IMR-90 (cell line): ENCODE results near the gene PRIMA1. TPM values are rescaled to one million over a fixed set of nuclear protein-coding genes. Genes with fewer than 3 reads are reported as not detected.

Experiments used
- ATAC-seq: fragments of 200-7000 bp; cut with Tn5 transposase; 2 replicates; pipeline ENCODE4 v1.9.1; 2020; ENCODE audit warnings: low read depth, mild to moderate bottlenecking, moderate library complexity
- BruUV-seq: library from RNA; stranded (reverse); fragments of 400-500 nt; replicated peaks from 2 replicates; lab custom pipeline; 2021; lab: Mats Ljungman, UMichigan
- CTCF ChIA-PET: fragments of 300-600 bp; formaldehyde crosslinking; extraction: SDS; loops from one replicate; lab custom pipeline; 2021; ENCODE audit warnings: antibody characterized with exemption; lab: Yijun Ruan, JAX
- POLR2A ChIA-PET: fragments of 300-600 bp; sonication (Branson Sonifier 250); formaldehyde crosslinking; loops from one replicate; lab custom pipeline; 2022; ENCODE audit warnings: antibody characterized with exemption; ENCODE audit not compliant: unreplicated experiment; lab: Charles Lee
- DNase-seq: peaks from one replicate; pipeline ENCODE4 v3.0.0; 2013
- H2AFZ ChIP-seq: replicated peaks from 2 replicates; pipeline ENCODE3; 2013; ENCODE audit warnings: low read length, mild to moderate bottlenecking; ENCODE audit not compliant: poor library complexity
- H2AK5ac ChIP-seq: 2 replicates; pipeline ENCODE4 v1.6.1; 2013; ENCODE audit warnings: low read depth, low read length, inconsistent platforms
- H2AK9ac ChIP-seq: replicated peaks from 2 replicates; pipeline ENCODE3; 2013; ENCODE audit warnings: mild to moderate bottlenecking, low read depth, low read length, moderate library complexity; ENCODE audit not compliant: poor library complexity
- H2BK120ac ChIP-seq: 2 replicates; pipeline ENCODE4 v1.6.1; 2013; ENCODE audit warnings: low read depth, low read length, inconsistent platforms
- H2BK15ac ChIP-seq: 3 replicates; pipeline ENCODE4 v1.6.1; 2013; ENCODE audit warnings: low read depth, low read length, inconsistent platforms
- H2BK20ac ChIP-seq: 2 replicates; pipeline ENCODE4 v1.6.1; 2013; ENCODE audit warnings: low read depth, mild to moderate bottlenecking, inconsistent platforms, low read length, moderate library complexity
- H2BK5ac ChIP-seq: 2 replicates; pipeline ENCODE4 v1.6.1; 2013; ENCODE audit warnings: mild to moderate bottlenecking, low read depth, low read length, inconsistent platforms; ENCODE audit not compliant: poor library complexity, severe bottlenecking
- H3K14ac ChIP-seq: replicated peaks from 2 replicates; pipeline ENCODE4 v1.6.1; 2013; ENCODE audit warnings: low read depth, low read length, inconsistent platforms
- H3K18ac ChIP-seq: 2 replicates; pipeline ENCODE4 v1.6.1; 2013; ENCODE audit warnings: low read depth, low read length, control low read depth
- H3K23ac ChIP-seq: 2 replicates; pipeline ENCODE4 v1.6.1; 2013; ENCODE audit warnings: low read depth, low read length, inconsistent platforms
- H3K27ac ChIP-seq: 2 replicates; pipeline ENCODE4 v1.5.1; 2013; ENCODE audit warnings: mild to moderate bottlenecking, control low read depth, low read length; ENCODE audit not compliant: insufficient read depth
- H3K27me3 ChIP-seq: 2 replicates; pipeline ENCODE4 v1.6.1; 2013; ENCODE audit warnings: low read length; ENCODE audit not compliant: control insufficient read depth, insufficient read depth
- H3K36me3 ChIP-seq: 2 replicates; pipeline ENCODE4 v1.6.1; 2013; ENCODE audit warnings: low read length, mixed read lengths; ENCODE audit not compliant: control insufficient read depth, insufficient read depth
- H3K4ac ChIP-seq: 2 replicates; pipeline ENCODE4 v1.6.1; 2013; ENCODE audit warnings: low read depth, low read length, inconsistent platforms
- H3K4me1 ChIP-seq: 2 replicates; pipeline ENCODE4 v1.6.1; 2013; ENCODE audit warnings: low read length, mixed read lengths; ENCODE audit not compliant: control insufficient read depth, insufficient read depth
- H3K4me2 ChIP-seq: 2 replicates; pipeline ENCODE4 v1.6.1; 2013; ENCODE audit warnings: low read depth, mild to moderate bottlenecking, control low read depth, low read length, moderate library complexity
- H3K4me3 ChIP-seq: 2 replicates; pipeline ENCODE4 v1.5.1; 2013; ENCODE audit warnings: low read depth, mild to moderate bottlenecking, control low read depth, low read length, moderate library complexity; ENCODE audit not compliant: insufficient read depth
- H3K56ac ChIP-seq: 2 replicates; pipeline ENCODE4 v1.6.1; 2013; ENCODE audit warnings: low read length, inconsistent platforms; ENCODE audit not compliant: insufficient read depth; ENCODE audit errors: extremely low read depth
- H3K79me1 ChIP-seq, 2 experiments: 2 replicates each; pipeline ENCODE4 v1.6.1; 2013; ENCODE audit warnings: low read length in 2 of 2, inconsistent platforms in 1 of 2, low read depth in 1 of 2
- H3K9ac ChIP-seq: 2 replicates; pipeline ENCODE4 v1.6.1; 2013; ENCODE audit warnings: low read depth, low read length, control low read depth
- H3K9me1 ChIP-seq: 2 replicates; pipeline ENCODE4 v1.6.1; 2013; ENCODE audit warnings: low read length, inconsistent platforms; ENCODE audit not compliant: insufficient read depth
- H3K9me3 ChIP-seq: 2 replicates; pipeline ENCODE4 v1.6.1; 2013; ENCODE audit warnings: low read length; ENCODE audit not compliant: control insufficient read depth, insufficient read depth
- H4K20me1 ChIP-seq: 2 replicates; pipeline ENCODE4 v1.6.1; 2013; ENCODE audit warnings: low read length, inconsistent platforms; ENCODE audit not compliant: insufficient read depth
- H4K5ac ChIP-seq: 2 replicates; pipeline ENCODE4 v1.6.1; 2013; ENCODE audit warnings: mild to moderate bottlenecking, low read depth, low read length, control low read depth
- H4K8ac ChIP-seq, 2 experiments: 2 replicates each; pipeline ENCODE4 v1.6.1; 2013; ENCODE audit warnings: low read depth in 2 of 2, low read length in 2 of 2, control low read depth in 1 of 2, inconsistent platforms in 1 of 2
- H4K91ac ChIP-seq: 2 replicates; pipeline ENCODE4 v1.6.1; 2013; ENCODE audit warnings: low read depth, low read length, inconsistent platforms; ENCODE audit not compliant: insufficient read depth
- BHLHE40 ChIP-seq: fragments of 150-350 bp; IDR thresholded peaks from 2 replicates; pipeline ENCODE4 v1.6.1; 2016; ENCODE audit warnings: mild to moderate bottlenecking, low read depth, low read length
- FOS ChIP-seq: fragments of 150-350 bp; IDR thresholded peaks from 2 replicates; pipeline ENCODE4 v1.6.1; 2016; ENCODE audit warnings: low read depth, low read length
- MAFK ChIP-seq: IDR thresholded peaks from 2 replicates; pipeline ENCODE4 v1.6.1; 2012; ENCODE audit warnings: low read depth, low read length, improper control_type of control experiment
- MAZ ChIP-seq: IDR thresholded peaks from 2 replicates; pipeline ENCODE4 v1.6.1; 2012; ENCODE audit warnings: low read depth, mild to moderate bottlenecking, low read length, improper control_type of control experiment, moderate library complexity, borderline replicate concordance
- SMC3 ChIP-seq: fragments of 150-350 bp; IDR thresholded peaks from 2 replicates; pipeline ENCODE4 v1.6.1; 2016; ENCODE audit warnings: low read depth, mild to moderate bottlenecking, antibody characterized with exemption, low read length, moderate library complexity
- WGBS, 2 experiments: methylation state at CpG; one replicate each; pipeline versions ENCODE4 v1.1.5 to v1.1.7; 2013; ENCODE audit warnings: missing lambda C conversion rate in 2 of 2; ENCODE audit not compliant: insufficient read length in 1 of 2; ENCODE audit errors: extremely low coverage in 2 of 2; 5-methylcytosine and 5-hydroxymethylcytosine counted together
- dilution Hi-C: fragments of 300-500 bp; cut with HindIII; formaldehyde crosslinking; loops from one replicate; pipeline ENCODE4 v1.14.3; 2018; ENCODE audit warnings: low sequenced_read_pairs; ENCODE audit not compliant: unreplicated experiment
- in situ Hi-C: fragments of 300-500 bp; cut with MboI; formaldehyde crosslinking; loops from 3 replicates; pipeline ENCODE4 v1.14.3; 2019; ENCODE audit warnings: low sequenced_read_pairs, inconsistent platforms, mixed read lengths
- intact Hi-C: fragments of 100-400 bp; cut with micrococcal nuclease; formaldehyde crosslinking; loops from 2 replicates; pipeline ENCODE4 v1.10.0; 2022
- polyA plus RNA-seq, 3 experiments: library from polyadenylated mRNA; depleted of rRNA; stranded (reverse); fragments of >200 nt; gene quantifications; 2 replicates each; pipeline ENCODE4 v1.2.3, GENCODE V29; 2012; ENCODE audit warnings: low replicate concordance in 1 of 3
- total RNA-seq: library from RNA; depleted of rRNA; stranded (reverse); fragments of >200 nt; gene quantifications from 2 replicates; pipeline ENCODE4 v1.2.3, GENCODE V29; 2012
- TF ChIP-seq, protein P1 (sequence below): fragments of 150-350 bp; IDR thresholded peaks from 2 replicates; pipeline ENCODE4 v1.6.1; 2016; ENCODE audit warnings: low read depth, mild to moderate bottlenecking, low read length, moderate library complexity, borderline replicate concordance
- TF ChIP-seq, protein P2 (sequence below): fragments of 150-350 bp; IDR thresholded peaks from 2 replicates; pipeline ENCODE4 v1.6.1; 2017; ENCODE audit warnings: mild to moderate bottlenecking, antibody characterized with exemption, low read length, low read depth

PRIMA1 gene
- total and polyA plus RNA-seq, 2 of the 4 experiments (the other 2 are of a cell fraction): not detected

DNA sequence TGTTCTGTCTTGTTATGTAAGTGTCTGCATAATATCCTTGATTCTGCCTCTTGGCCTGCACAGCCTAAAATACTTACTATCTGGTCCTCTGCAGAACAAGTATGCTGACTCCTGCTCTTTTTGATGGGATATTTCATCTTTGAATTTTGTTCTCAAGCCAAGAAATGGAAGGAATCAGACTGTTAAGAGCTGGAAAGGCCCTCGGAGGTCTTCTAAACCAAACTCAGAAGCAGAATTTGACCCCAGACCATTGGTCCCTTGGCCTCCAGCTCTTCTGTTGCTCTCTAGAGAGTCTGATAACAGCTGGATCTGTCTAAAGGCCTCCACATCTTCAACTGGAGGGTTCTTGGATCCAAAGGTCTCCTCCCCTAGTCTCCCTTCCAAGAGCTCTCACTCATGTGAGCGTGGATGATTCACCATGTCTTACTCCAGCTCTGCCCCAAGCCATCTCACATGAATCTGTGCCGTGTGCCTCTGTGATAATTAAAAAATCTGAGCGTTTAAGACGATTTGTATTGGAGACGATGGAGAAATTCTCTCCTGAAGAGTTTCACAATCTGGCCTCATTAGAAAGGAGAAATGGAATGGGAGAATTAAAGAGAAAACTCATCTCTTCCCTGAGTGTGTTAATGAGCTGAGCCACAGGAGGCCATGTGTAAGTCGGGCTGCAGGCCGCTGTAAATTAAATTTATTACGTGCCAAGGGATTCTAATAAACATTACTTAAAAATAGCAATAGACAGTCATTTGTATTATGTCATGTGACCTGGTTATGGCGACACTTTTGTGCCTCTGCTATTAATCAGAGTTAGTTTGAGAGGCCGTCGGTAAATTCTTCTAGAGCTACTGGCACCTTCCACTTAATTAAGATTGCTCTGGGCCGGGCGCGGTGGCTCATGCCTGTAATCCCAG is 15.4 kb upstream of the PRIMA1 start:
- dilution Hi-C loops: no loop called here
- no peak overlapping the region for H2BK5ac ChIP-seq
- no peaks in the 10 kb centered on the region for H3K9me1 ChIP-seq
- 60% methylated on average over 1 of the region's 15 CpGs; no CpG with 5 or more reads in 1 of the 2 experiments for WGBS, 2 experiments
- ChIA-PET POLR2A (no interaction called here), CTCF (no interaction called here)
- H3K4me1 ChIP-seq: no peaks in the 10 kb centered on the region
- intact Hi-C loops: no loop called here
- H3K56ac ChIP-seq: no peak overlapping the region
- H2AK5ac ChIP-seq: no peak overlapping the region
- H3K4me2 ChIP-seq: no peak overlapping the region
- no peak overlapping the region for H3K9ac ChIP-seq
- no peaks in the 10 kb centered on the region for H3K27me3 ChIP-seq
- no peak for ATAC-seq
- no peak overlapping the region for H3K18ac ChIP-seq
- H4K5ac ChIP-seq: no peak overlapping the region
- H2BK120ac ChIP-seq: no peak overlapping the region
- no peak overlapping the region for H3K23ac ChIP-seq
- no peak overlapping the region for H2BK15ac ChIP-seq
- H3K4me3 ChIP-seq: no peak overlapping the region
- in situ Hi-C loops: no loop called here
- no peak overlapping the region for H2BK20ac ChIP-seq
- no peak overlapping the region for H3K27ac ChIP-seq
- H3K36me3 ChIP-seq: no peaks in the 10 kb centered on the region
- no peak overlapping the region for H2AK9ac ChIP-seq
- H4K20me1 ChIP-seq: no peaks in the 10 kb centered on the region
- peaks cover 9% of the 10 kb centered on the region; the same call in 1 of the 2 replicates for H3K9me3 ChIP-seq
- TF ChIP-seq BHLHE40 (no peak), FOS (no peak), SMC3 (no peak), MAFK (no peak), MAZ (no peak)
- TF ChIP-seq, protein P1, sequence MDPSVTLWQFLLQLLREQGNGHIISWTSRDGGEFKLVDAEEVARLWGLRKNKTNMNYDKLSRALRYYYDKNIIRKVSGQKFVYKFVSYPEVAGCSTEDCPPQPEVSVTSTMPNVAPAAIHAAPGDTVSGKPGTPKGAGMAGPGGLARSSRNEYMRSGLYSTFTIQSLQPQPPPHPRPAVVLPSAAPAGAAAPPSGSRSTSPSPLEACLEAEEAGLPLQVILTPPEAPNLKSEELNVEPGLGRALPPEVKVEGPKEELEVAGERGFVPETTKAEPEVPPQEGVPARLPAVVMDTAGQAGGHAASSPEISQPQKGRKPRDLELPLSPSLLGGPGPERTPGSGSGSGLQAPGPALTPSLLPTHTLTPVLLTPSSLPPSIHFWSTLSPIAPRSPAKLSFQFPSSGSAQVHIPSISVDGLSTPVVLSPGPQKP: no peak
- TF ChIP-seq, protein P2, sequence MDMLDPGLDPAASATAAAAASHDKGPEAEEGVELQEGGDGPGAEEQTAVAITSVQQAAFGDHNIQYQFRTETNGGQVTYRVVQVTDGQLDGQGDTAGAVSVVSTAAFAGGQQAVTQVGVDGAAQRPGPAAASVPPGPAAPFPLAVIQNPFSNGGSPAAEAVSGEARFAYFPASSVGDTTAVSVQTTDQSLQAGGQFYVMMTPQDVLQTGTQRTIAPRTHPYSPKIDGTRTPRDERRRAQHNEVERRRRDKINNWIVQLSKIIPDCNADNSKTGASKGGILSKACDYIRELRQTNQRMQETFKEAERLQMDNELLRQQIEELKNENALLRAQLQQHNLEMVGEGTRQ: no peak
- no peak overlapping the region for H2AFZ ChIP-seq
- H3K4ac ChIP-seq: no peak overlapping the region
- no peaks in the 10 kb centered on the region for H3K79me1 ChIP-seq
- no peak overlapping the region for H4K91ac ChIP-seq
- no peak overlapping the region for H3K14ac ChIP-seq
- no peak for DNase-seq
- BruUV-seq: no TSS peak
- H4K8ac ChIP-seq: no peak overlapping the region
